ENCODE measurements around the gene S100A6.
"Not testable (repeated sequence)": the region's sequence is repeated elsewhere in the genome, so short reads cannot be mapped to it uniquely, and the experiment has no call there.

- TF ChIP-seq, protein P1, sequence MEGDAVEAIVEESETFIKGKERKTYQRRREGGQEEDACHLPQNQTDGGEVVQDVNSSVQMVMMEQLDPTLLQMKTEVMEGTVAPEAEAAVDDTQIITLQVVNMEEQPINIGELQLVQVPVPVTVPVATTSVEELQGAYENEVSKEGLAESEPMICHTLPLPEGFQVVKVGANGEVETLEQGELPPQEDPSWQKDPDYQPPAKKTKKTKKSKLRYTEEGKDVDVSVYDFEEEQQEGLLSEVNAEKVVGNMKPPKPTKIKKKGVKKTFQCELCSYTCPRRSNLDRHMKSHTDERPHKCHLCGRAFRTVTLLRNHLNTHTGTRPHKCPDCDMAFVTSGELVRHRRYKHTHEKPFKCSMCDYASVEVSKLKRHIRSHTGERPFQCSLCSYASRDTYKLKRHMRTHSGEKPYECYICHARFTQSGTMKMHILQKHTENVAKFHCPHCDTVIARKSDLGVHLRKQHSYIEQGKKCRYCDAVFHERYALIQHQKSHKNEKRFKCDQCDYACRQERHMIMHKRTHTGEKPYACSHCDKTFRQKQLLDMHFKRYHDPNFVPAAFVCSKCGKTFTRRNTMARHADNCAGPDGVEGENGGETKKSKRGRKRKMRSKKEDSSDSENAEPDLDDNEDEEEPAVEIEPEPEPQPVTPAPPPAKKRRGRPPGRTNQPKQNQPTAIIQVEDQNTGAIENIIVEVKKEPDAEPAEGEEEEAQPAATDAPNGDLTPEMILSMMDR (IDR thresholded peaks at IDR 0.05), result not testable (repeated sequence)
- not testable (repeated sequence) for TF ChIP-seq POLR2A (IDR thresholded peaks at IDR 0.05)
Observed at GRCh38 chr1:153575497-153575896, 39.7 kb upstream of the S100A6 start.

Data from right lobe of liver (tissue), 4 donors.